Activated CD8-positive, alpha-beta memory T cell treated with anti-CD3 and anti-CD28 coated beads, Interleukin-2, amount 50 U/mL, for 1 hour (primary cell): ENCODE measurements around the gene PC.

Experiments used
- DNase-seq: peaks from one replicate; pipeline ENCODE4 v3.0.0-alpha.2; 2020; ENCODE audit errors: extremely low read depth

The PC gene

GRCh38 chr11:66910669-66911068, 47.5 kb downstream of the PC start:
- DNase-seq: no peak

- no peak for DNase-seq
Measured at GRCh38 chr11:66910016-66910415, 48.2 kb downstream of the PC start.

GRCh38 chr11:66909181-66909580, 49.0 kb downstream of the PC start:
- DNase-seq: no peak

- DNase-seq: no peak
Measured at GRCh38 chr11:66907751-66908630, 50.2 kb downstream of the PC start.

GRCh38 chr11:66906061-66906733, 52.0 kb downstream of the PC start:
- DNase-seq: no peak

GRCh38 chr11:66905631-66906030, 52.6 kb downstream of the PC start:
- no peak for DNase-seq

GRCh38 chr11:66904981-66905521, 53.1 kb downstream of the PC start:
- no peak for DNase-seq

- DNase-seq: no peak
Measured at GRCh38 chr11:66904561-66904960, 53.6 kb downstream of the PC start.

GRCh38 chr11:66904055-66904454, 54.1 kb downstream of the PC start:
- DNase-seq: no peak

GRCh38 chr11:66902486-66903177, 55.6 kb downstream of the PC start:
- no peak for DNase-seq

GRCh38 chr11:66901964-66902390, 56.2 kb downstream of the PC start:
- DNase-seq: no peak

GRCh38 chr11:66894141-66894540, 64.0 kb downstream of the PC start:
- DNase-seq: no peak

GRCh38 chr11:66892911-66893310, 65.3 kb downstream of the PC start:
- DNase-seq: no peak

GRCh38 chr11:66891851-66892660, 66.1 kb downstream of the PC start:
- DNase-seq: no peak

- no peak for DNase-seq
Measured at GRCh38 chr11:66889960-66890359, 68.2 kb downstream of the PC start.

GRCh38 chr11:66888282-66888681, 69.9 kb downstream of the PC start:
- DNase-seq: no peak

- DNase-seq: no peak
Measured at GRCh38 chr11:66887526-66887925, 70.7 kb downstream of the PC start.

- no peak for DNase-seq
Measured at GRCh38 chr11:66886671-66887221, 71.4 kb downstream of the PC start.

GRCh38 chr11:66885950-66886440, 72.2 kb downstream of the PC start:
- DNase-seq: no peak

GRCh38 chr11:66885469-66885868, 72.7 kb downstream of the PC start:
- DNase-seq: no peak

- no peak for DNase-seq
Measured at GRCh38 chr11:66884443-66884842, 73.7 kb downstream of the PC start.
